ENCODE results near the gene ELANE. TPM values are rescaled to one million over a fixed set of nuclear protein-coding genes. Genes with fewer than 3 reads are reported as not detected.

Gene ELANE
- total and polyA plus RNA-seq, 10 donors: 2.8 to 137 (median 9.8) TPM

- intact Hi-C loops (cut with DNase I; ENCODE audit: low total_unique reads): loop anchor here (10.0 kb wide), 1 partner anchor 116 kb away; the partner anchor contains the start of gene WDR18
- no peak for DNase-seq
- WGBS, 5 donors: 93 to 97% (median 96%) methylated on average over 28 to 34 of the region's 34 CpGs
These were observed 16.5 kb downstream of the ELANE start for GRCh38 chr19:868458-869244.

GRCh38 chr19:869245-870177 is 17.4 kb downstream of the ELANE start:
- 76 to 88% (median 80%) methylated on average over 21 to 29 of the region's 29 CpGs for WGBS, 5 donors
- peaks cover 5 to 17% (median 10%) of the 10 kb centered on the region in 6 donors for H3K4me1 ChIP-seq
- no peaks in the 10 kb centered on the region for H3K27me3 ChIP-seq (replicated peaks in 1 of 7)
- H3K4me3 ChIP-seq: no peak overlapping the region
- H3K36me3 ChIP-seq: peaks cover 0 to 71% (median 43%) of the 10 kb centered on the region in 6 donors
- no peak for DNase-seq
- TF ChIP-seq, protein P1, sequence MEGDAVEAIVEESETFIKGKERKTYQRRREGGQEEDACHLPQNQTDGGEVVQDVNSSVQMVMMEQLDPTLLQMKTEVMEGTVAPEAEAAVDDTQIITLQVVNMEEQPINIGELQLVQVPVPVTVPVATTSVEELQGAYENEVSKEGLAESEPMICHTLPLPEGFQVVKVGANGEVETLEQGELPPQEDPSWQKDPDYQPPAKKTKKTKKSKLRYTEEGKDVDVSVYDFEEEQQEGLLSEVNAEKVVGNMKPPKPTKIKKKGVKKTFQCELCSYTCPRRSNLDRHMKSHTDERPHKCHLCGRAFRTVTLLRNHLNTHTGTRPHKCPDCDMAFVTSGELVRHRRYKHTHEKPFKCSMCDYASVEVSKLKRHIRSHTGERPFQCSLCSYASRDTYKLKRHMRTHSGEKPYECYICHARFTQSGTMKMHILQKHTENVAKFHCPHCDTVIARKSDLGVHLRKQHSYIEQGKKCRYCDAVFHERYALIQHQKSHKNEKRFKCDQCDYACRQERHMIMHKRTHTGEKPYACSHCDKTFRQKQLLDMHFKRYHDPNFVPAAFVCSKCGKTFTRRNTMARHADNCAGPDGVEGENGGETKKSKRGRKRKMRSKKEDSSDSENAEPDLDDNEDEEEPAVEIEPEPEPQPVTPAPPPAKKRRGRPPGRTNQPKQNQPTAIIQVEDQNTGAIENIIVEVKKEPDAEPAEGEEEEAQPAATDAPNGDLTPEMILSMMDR (IDR thresholded peaks at IDR 0.05 in 8 of 11, conservative IDR thresholded peaks at IDR 0.05 in 3 of 11): no peak
- TF ChIP-seq POLR2A (IDR thresholded peaks at IDR 0.05): no peak
- TF ChIP-seq POLR2AphosphoS5 (IDR thresholded peaks at IDR 0.05): peak in 2 of 3 donors; percentile 14 to 33
- H3K9me3 ChIP-seq: no peaks in the 10 kb centered on the region
- H3K27ac ChIP-seq: peak overlapping the region in 3 of 8 donors; percentile 31 to 42 (median 35)
- intact Hi-C loops (cut with DNase I; ENCODE audit: low total_unique reads): loop anchor here (10.0 kb wide), 1 partner anchor 115 kb away; the partner anchor contains the start of gene WDR18

More at GRCh38 chr19:868458-869244, 16.5 kb downstream of the ELANE start:
- Histone ChIP-seq H3K4me3 (no peak overlapping the region), H3K27me3 (replicated peaks in 1 of 7) (peaks cover 0 to under 1% (median 0%) of the 10 kb centered on the region in 7 donors), H3K4me1 (peaks cover 5 to 23% (median 18%) of the 10 kb centered on the region in 6 donors), H3K9me3 (no peaks in the 10 kb centered on the region), H3K27ac (peak overlapping the region in 2 of 8 donors; percentile 31 to 35), H3K36me3 (peaks cover 0 to 62% (median 36%) of the 10 kb centered on the region in 6 donors)
- TF ChIP-seq POLR2A (IDR thresholded peaks at IDR 0.05) (no peak), POLR2AphosphoS5 (IDR thresholded peaks at IDR 0.05) (peak in 2 of 3 donors; percentile 21 to 70)
- TF ChIP-seq, protein P1 (IDR thresholded peaks at IDR 0.05 in 8 of 11, conservative IDR thresholded peaks at IDR 0.05 in 3 of 11): no peak

- Histone ChIP-seq H3K9me3 (no peaks in the 10 kb centered on the region), H3K36me3 (peaks cover 0 to 79% (median 48%) of the 10 kb centered on the region in 6 donors), H3K4me3 (no peak overlapping the region), H3K4me1 (peaks cover 5 to 17% (median 10%) of the 10 kb centered on the region in 6 donors), H3K27ac (peak overlapping the region in 1 of 8 donors; percentile 35), H3K27me3 (replicated peaks in 1 of 7) (no peaks in the 10 kb centered on the region)
- intact Hi-C loops (cut with DNase I; ENCODE audit: low total_unique reads): no loop called here
- DNase-seq: no peak
- WGBS, 5 donors: 94 to 96% (median 95%) methylated on average over 8 of the region's 8 CpGs
- TF ChIP-seq POLR2A (IDR thresholded peaks at IDR 0.05): no peak
- no peak for TF ChIP-seq POLR2AphosphoS5 (IDR thresholded peaks at IDR 0.05)
- TF ChIP-seq, protein P1 (IDR thresholded peaks at IDR 0.05 in 8 of 11, conservative IDR thresholded peaks at IDR 0.05 in 3 of 11): no peak
These were observed 18.2 kb downstream of the ELANE start for GRCh38 chr19:870314-870713.
